GM19395 (cell line): Measurements from ENCODE around the gene RGSL1.

Experiments used
- ATAC-seq: cut with Tn5 transposase; IDR thresholded peaks from one replicate; pipeline ENCODE4 v1.9.1; 2021; ENCODE audit warnings: mild to moderate bottlenecking, moderate library complexity; ENCODE audit not compliant: unreplicated experiment

Gene RGSL1

GRCh38 chr1:182587666-182588499 lies 137.9 kb downstream of the RGSL1 start:
- ATAC-seq: no peak

- ATAC-seq: peak; percentile 96
Observed at GRCh38 chr1:182588500-182589396, 138.8 kb downstream of the RGSL1 start, which contains the start of gene RNASEL. RNASEL (minus strand) TSS chr1:182589256; CDS start chr1:182586806, 2,450 bp downstream.

- no peak for ATAC-seq
Observed at GRCh38 chr1:182589520-182589919, 139.6 kb downstream of the RGSL1 start.

- ATAC-seq: no peak
Observed at GRCh38 chr1:182589931-182590330, 140.0 kb downstream of the RGSL1 start.

GRCh38 chr1:182595641-182596240 lies 145.8 kb downstream of the RGSL1 start:
- ATAC-seq: no peak

- no peak for ATAC-seq
Observed at GRCh38 chr1:182596934-182597333, 147.0 kb downstream of the RGSL1 start.

- no peak for ATAC-seq
Observed at GRCh38 chr1:182598296-182598695, 148.3 kb downstream of the RGSL1 start.

GRCh38 chr1:182599339-182599738 lies 149.4 kb downstream of the RGSL1 start:
- ATAC-seq: no peak

- ATAC-seq: no peak
Observed at GRCh38 chr1:182600036-182600713, 150.2 kb downstream of the RGSL1 start.

- ATAC-seq: no peak
Observed at GRCh38 chr1:182600745-182601415, 150.9 kb downstream of the RGSL1 start.

- peak; percentile 32 for ATAC-seq
Observed at GRCh38 chr1:182601416-182601786, 151.5 kb downstream of the RGSL1 start.

- ATAC-seq: no peak
Observed at GRCh38 chr1:182601913-182602312, 152.0 kb downstream of the RGSL1 start.

GRCh38 chr1:182602935-182603645 lies 153.1 kb downstream of the RGSL1 start:
- no peak for ATAC-seq

- peak; percentile 16 for ATAC-seq
Observed at GRCh38 chr1:182603646-182604174, 153.8 kb downstream of the RGSL1 start.

- ATAC-seq: peak; percentile 86
Observed at GRCh38 chr1:182604175-182605164, 154.5 kb downstream of the RGSL1 start, which contains the start of gene RGS16. RGS16 (minus strand) TSS chr1:182604389; CDS start chr1:182604259, 130 bp downstream.

- no peak for ATAC-seq
Observed at GRCh38 chr1:182607566-182607965, 157.6 kb downstream of the RGSL1 start.

GRCh38 chr1:182608236-182608635 lies 158.3 kb downstream of the RGSL1 start:
- no peak for ATAC-seq
